ENCODE measurements around the gene OTOS. TPM values are rescaled to one million over a fixed set of nuclear protein-coding genes. Genes with fewer than 3 reads are reported as not detected.
A peak's percentile ranks its signal among the peaks of the same experiment; 100 is the strongest.

The OTOS gene
- total and polyA plus RNA-seq, 7 donors = 0.20 TPM; not detected in 6

- 60 to 79% (median 69%) methylated on average over 14 of the region's 14 CpGs for WGBS, 3 donors
- ATAC-seq = no peak
- Histone ChIP-seq H3K9me3 (no peaks in the 10 kb centered on the region), H3K36me3 (ENCODE audit: insufficient read depth in 1 of 2, low read depth in 1 of 2) (no peaks in the 10 kb centered on the region), H3K4me1 (peaks cover 7% of the 10 kb centered on the region), H3K27ac (no peak overlapping the region), H3K4me3 (no peak overlapping the region), H3K27me3 (ENCODE audit: insufficient read depth in 3 of 3, low read length in 2 of 3) (no peaks in the 10 kb centered on the region)
- no peak for TF ChIP-seq CTCF (IDR thresholded peaks at IDR 0.05)
- intact Hi-C loops (cut with DNase I) = loop anchor here (10.0 kb wide), 1 partner anchor 205 kb away; no protein-coding TSS in a partner anchor
- DNase-seq = peak in 1 of 2 donors; percentile 37
Observed at GRCh38 chr2:240139666-240140393, 628 bp downstream of the OTOS start.

GRCh38 chr2:240139011-240139441, 1.4 kb downstream of the OTOS start:
- Histone ChIP-seq H3K27ac (no peak overlapping the region), H3K4me3 (no peak overlapping the region), H3K4me1 (peaks cover 12% of the 10 kb centered on the region), H3K9me3 (no peaks in the 10 kb centered on the region), H3K36me3 (ENCODE audit: insufficient read depth in 1 of 2, low read depth in 1 of 2) (no peaks in the 10 kb centered on the region), H3K27me3 (ENCODE audit: insufficient read depth in 3 of 3, low read length in 2 of 3) (no peaks in the 10 kb centered on the region)
- intact Hi-C loops (cut with DNase I) = loop anchor here in 1 of 2 donors (10.0 kb wide), 1 partner anchor 204 kb away; no protein-coding TSS in a partner anchor
- no peak for TF ChIP-seq CTCF (IDR thresholded peaks at IDR 0.05)
- DNase-seq (peak in 1 of 2 donors; percentile 38), ATAC-seq (no peak)
- WGBS, 3 donors = 85 to 91% (median 88%) methylated on average over 14 to 15 of the region's 15 CpGs

GRCh38 chr2:240138254-240138984, 2.0 kb downstream of the OTOS start:
- Histone ChIP-seq H3K36me3 (ENCODE audit: insufficient read depth in 1 of 2, low read depth in 1 of 2) (peaks cover 0 to 5% of the 10 kb centered on the region in 2 donors), H3K4me3 (no peak overlapping the region), H3K27ac (no peak overlapping the region), H3K4me1 (peaks cover 12% of the 10 kb centered on the region), H3K27me3 (ENCODE audit: insufficient read depth in 3 of 3, low read length in 2 of 3) (no peaks in the 10 kb centered on the region), H3K9me3 (no peaks in the 10 kb centered on the region)
- intact Hi-C loops (cut with DNase I) = loop anchor here in 1 of 2 donors (10.0 kb wide), 1 partner anchor 204 kb away; no protein-coding TSS in a partner anchor
- WGBS, 3 donors = 76 to 85% (median 81%) methylated on average over 9 of the region's 9 CpGs
- no peak for TF ChIP-seq CTCF (IDR thresholded peaks at IDR 0.05)
- ATAC-seq (no peak), DNase-seq (peak in 1 of 2 donors; percentile 26)

- H3K36me3 ChIP-seq (ENCODE audit: insufficient read depth in 1 of 2, low read depth in 1 of 2) = peaks cover 0 to 12% of the 10 kb centered on the region in 2 donors
- intact Hi-C loops (cut with DNase I) = loop anchor here in 1 of 2 donors (10.0 kb wide), 1 partner anchor 203 kb away; no protein-coding TSS in a partner anchor
- no peak for TF ChIP-seq CTCF (IDR thresholded peaks at IDR 0.05)
- 87 to 88% (median 87%) methylated on average over 19 of the region's 19 CpGs for WGBS, 3 donors
- peaks cover 12% of the 10 kb centered on the region for H3K4me1 ChIP-seq
- DNase-seq (peak in 1 of 2 donors; percentile 33), ATAC-seq (no peak)
- no peak overlapping the region for H3K4me3 ChIP-seq
- H3K9me3 ChIP-seq = no peaks in the 10 kb centered on the region
- no peaks in the 10 kb centered on the region for H3K27me3 ChIP-seq (ENCODE audit: insufficient read depth in 3 of 3, low read length in 2 of 3)
- no peak overlapping the region for H3K27ac ChIP-seq
Observed at GRCh38 chr2:240137596-240138253, 2.7 kb downstream of the OTOS start.

Data from psoas muscle (tissue), 8 donors.